Naive thymus-derived CD4-positive, alpha-beta T cell (primary cell): ENCODE measurements around the gene FAM13B. TPM values are rescaled to one million over a fixed set of nuclear protein-coding genes. Genes with fewer than 3 reads are reported as not detected.
"Not testable (repeated sequence)": the region's sequence is repeated elsewhere in the genome, so short reads cannot be mapped to it uniquely, and the experiment has no call there.

Experiments used
- ATAC-seq: fragments of 150-1000 bp; cut with Tn5 transposase; 2 replicates; pipeline ENCODE4 v1.10.0; 2021; ENCODE audit warnings: mild to moderate bottlenecking, moderate library complexity
- CTCF ChIA-PET: fragments of 350-600 bp; sonication (Branson Sonifier 250); formaldehyde crosslinking; loops from one replicate; lab custom pipeline; 2021; ENCODE audit warnings: antibody characterized with exemption; lab: Charles Lee
- POLR2A ChIA-PET: fragments of 350-600 bp; sonication (Branson Sonifier 250); formaldehyde crosslinking; loops from one replicate; lab custom pipeline; 2021; ENCODE audit warnings: antibody characterized with exemption, inconsistent platforms; lab: Charles Lee
- DNase-seq, 9 donors: peaks; one replicate each; pipeline versions ENCODE4 v3.0.0 to v3.0.0-alpha.2; 2020 to 2022; ENCODE audit warnings: mixed read lengths in 1 of 9
- H3K27ac ChIP-seq: one replicate; pipeline ENCODE4 v1.7.0; 2013; ENCODE audit warnings: mild to moderate bottlenecking, low read depth, low read length, moderate library complexity
- H3K27me3 ChIP-seq, 2 donors: one replicate each; pipeline ENCODE4 v1.7.0; 2013; ENCODE audit warnings: low read length in 2 of 2, mild to moderate bottlenecking in 2 of 2, moderate library complexity in 2 of 2; ENCODE audit not compliant: control insufficient read depth in 2 of 2, insufficient read depth in 2 of 2
- H3K36me3 ChIP-seq, 3 experiments: 1 replicate in 2 of 3; 2 replicates in 1 of 3; pipeline ENCODE4 v1.7.0; 2013; ENCODE audit warnings: low read length in 3 of 3, mild to moderate bottlenecking in 3 of 3, moderate library complexity in 1 of 3; ENCODE audit not compliant: insufficient read depth in 3 of 3, control insufficient read depth in 2 of 3
- H3K4me1 ChIP-seq, 2 donors: one replicate each; pipeline ENCODE4 v1.7.0; 2013; ENCODE audit warnings: low read length in 2 of 2, mild to moderate bottlenecking in 2 of 2, moderate library complexity in 1 of 2; ENCODE audit not compliant: control insufficient read depth in 2 of 2, insufficient read depth in 2 of 2
- H3K4me3 ChIP-seq: 2 replicates; pipeline ENCODE4 v1.7.0; 2013; ENCODE audit warnings: mild to moderate bottlenecking, low read length
- H3K9me3 ChIP-seq, 3 experiments: 1 replicate in 2 of 3; 2 replicates in 1 of 3; pipeline ENCODE4 v1.7.0; 2013; ENCODE audit warnings: low read length in 3 of 3; ENCODE audit not compliant: control insufficient read depth in 2 of 3
- H3K27ac Mint-ChIP-seq, 9 donors: one replicate each; pipeline ENCODE4 v1.8.0; 2020 to 2022; ENCODE audit warnings: mixed read lengths in 9 of 9, mild to moderate bottlenecking in 8 of 9, moderate library complexity in 5 of 9, inconsistent platforms in 2 of 9
- H3K27me3 Mint-ChIP-seq, 5 donors: one replicate each; pipeline ENCODE4 v1.8.0; 2021 to 2022; ENCODE audit warnings: mixed read lengths in 5 of 5, mild to moderate bottlenecking in 1 of 5
- H3K36me3 Mint-ChIP-seq, 5 donors: one replicate each; pipeline ENCODE4 v1.8.0; 2020 to 2022; ENCODE audit warnings: mixed read lengths in 5 of 5, mild to moderate bottlenecking in 3 of 5, inconsistent platforms in 1 of 5
- H3K4me1 Mint-ChIP-seq, 7 donors: one replicate each; pipeline ENCODE4 v1.8.0; 2020 to 2022; ENCODE audit warnings: mixed read lengths in 7 of 7, mild to moderate bottlenecking in 3 of 7, inconsistent platforms in 1 of 7
- H3K4me3 Mint-ChIP-seq, 10 donors: one replicate each; pipeline ENCODE4 v1.8.0; 2020 to 2022; ENCODE audit warnings: mild to moderate bottlenecking in 10 of 10, mixed read lengths in 10 of 10, moderate library complexity in 6 of 10, inconsistent platforms in 2 of 10
- H3K9me3 Mint-ChIP-seq, 11 donors: one replicate each; pipeline ENCODE4 v1.8.0; 2020 to 2022; ENCODE audit warnings: mixed read lengths in 11 of 11, mild to moderate bottlenecking in 4 of 11, inconsistent platforms in 1 of 11, moderate library complexity in 1 of 11
- intact Hi-C, 2 donors: fragments of 100-400 bp; cut with micrococcal nuclease; formaldehyde crosslinking; loops; one replicate each; pipeline ENCODE4 v1.15.1; 2023
- polyA plus RNA-seq, 2 donors: library from polyadenylated mRNA; unstranded; fragments of 300-500 nt; fragmentation: Illumina TruSeq; gene quantifications; one replicate each; pipeline ENCODE4 v1.2.3, GENCODE V29; 2021
- total RNA-seq, 6 experiments: library from RNA in 5 of 6; stranded (reverse) in 5 of 6; gene quantifications; 1 replicate in 5 of 6; 2 replicates in 1 of 6; pipeline ENCODE4 v1.2.3 and lab custom pipeline; 2021 to 2026

The FAM13B gene
- total and polyA plus RNA-seq, 7 experiments from 2014 or later, result 17.6 to 58.8 (median 42.0) TPM

GRCh38 chr5:137954131-137954879 is 78.6 kb downstream of the FAM13B start:
- Mint-ChIP-seq H3K27ac (peak overlapping the region in 2 of 9 donors; percentile 24 to 57), H3K9me3 (no peaks in the 10 kb centered on the region), H3K27me3 (no peaks in the 10 kb centered on the region), H3K4me1 (peaks cover 0 to 3% (median 0%) of the 10 kb centered on the region in 7 donors), H3K36me3 (peaks cover 11 to 39% (median 25%) of the 10 kb centered on the region in 5 donors), H3K4me3 (no peak overlapping the region)
- Histone ChIP-seq H3K36me3 (peaks cover 9 to 52% (median 17%) of the 10 kb centered on the region in 3 experiments), H3K9me3 (no peaks in the 10 kb centered on the region), H3K27ac (no peak overlapping the region), H3K4me3 (no peak overlapping the region), H3K27me3 (no peaks in the 10 kb centered on the region), H3K4me1 (no peaks in the 10 kb centered on the region)
- no peak for DNase-seq
- ATAC-seq, result no peak
- intact Hi-C loops, result no loop called here
- ChIA-PET POLR2A (no interaction called here), CTCF (interaction anchor here (0.9 kb wide), 1 partner anchor 18 kb away, joined by 3 read pairs; no protein-coding TSS in a partner anchor)

- H3K4me3 Mint-ChIP-seq, result no peak overlapping the region
- peak overlapping the region in 1 of 9 donors; percentile 31 for H3K27ac Mint-ChIP-seq
- peaks cover 0 to 2% (median 0%) of the 10 kb centered on the region in 11 donors for H3K9me3 Mint-ChIP-seq
- peaks cover 25 to 71% (median 52%) of the 10 kb centered on the region in 5 donors for H3K36me3 Mint-ChIP-seq
- no peak for ATAC-seq
- H3K4me1 ChIP-seq, result no peaks in the 10 kb centered on the region
- intact Hi-C loops, result no loop called here
- peaks cover 15 to 83% (median 44%) of the 10 kb centered on the region in 3 experiments for H3K36me3 ChIP-seq
- H3K4me3 ChIP-seq, result no peak overlapping the region
- H3K4me1 Mint-ChIP-seq, result peaks cover 0 to 5% (median 0%) of the 10 kb centered on the region in 7 donors
- CTCF ChIA-PET, result no interaction called here
- no peaks in the 10 kb centered on the region for H3K27me3 Mint-ChIP-seq
- DNase-seq, result no peak
- H3K27me3 ChIP-seq, result no peaks in the 10 kb centered on the region
- H3K27ac ChIP-seq, result no peak overlapping the region
- POLR2A ChIA-PET, result no interaction called here
- no peaks in the 10 kb centered on the region for H3K9me3 ChIP-seq
Observed at GRCh38 chr5:137945825-137946224, 87.1 kb downstream of the FAM13B start.

- H3K27me3 ChIP-seq, POLR2A ChIA-PET, ATAC-seq, H3K9me3 ChIP-seq, intact Hi-C loops, H3K9me3 Mint-ChIP-seq, CTCF ChIA-PET, H3K27ac ChIP-seq, H3K27ac Mint-ChIP-seq, H3K4me1 ChIP-seq, DNase-seq, H3K4me1 Mint-ChIP-seq, H3K4me3 ChIP-seq, H3K4me3 Mint-ChIP-seq, H3K27me3 Mint-ChIP-seq: not testable (repeated sequence)
- peaks cover 14 to 92% (median 49%) of the 10 kb centered on the region in 3 experiments for H3K36me3 ChIP-seq
- H3K36me3 Mint-ChIP-seq, result peaks cover 22 to 75% (median 54%) of the 10 kb centered on the region in 5 donors
Observed at GRCh38 chr5:137944280-137944679, 88.6 kb downstream of the FAM13B start.

- POLR2A ChIA-PET, result no interaction called here
- Mint-ChIP-seq H3K4me1 (peaks cover 0 to 9% (median 0%) of the 10 kb centered on the region in 7 donors), H3K4me3 (no peak overlapping the region), H3K9me3 (peaks cover 0 to 2% (median 0%) of the 10 kb centered on the region in 11 donors), H3K27me3 (no peaks in the 10 kb centered on the region), H3K36me3 (peaks cover 19 to 50% (median 31%) of the 10 kb centered on the region in 5 donors), H3K27ac (peak overlapping the region in 1 of 9 donors; percentile 23)
- DNase-seq, result no peak
- Histone ChIP-seq H3K9me3 (no peaks in the 10 kb centered on the region), H3K4me1 (no peaks in the 10 kb centered on the region), H3K27ac (no peak overlapping the region), H3K36me3 (peaks cover 12 to 61% (median 35%) of the 10 kb centered on the region in 3 experiments), H3K27me3 (no peaks in the 10 kb centered on the region), H3K4me3 (no peak overlapping the region)
- CTCF ChIA-PET, result interaction anchor here (0.6 kb wide), 1 partner anchor 268 kb away, joined by 3 read pairs; no protein-coding TSS in a partner anchor
- no peak for ATAC-seq
- intact Hi-C loops, result no loop called here
Observed at GRCh38 chr5:137939331-137939730, 93.5 kb downstream of the FAM13B start.

- POLR2A ChIA-PET, result no interaction called here
- ATAC-seq, result no peak
- Mint-ChIP-seq H3K4me3 (no peak overlapping the region), H3K27me3 (no peaks in the 10 kb centered on the region), H3K27ac (peak overlapping the region in 2 of 9 donors; percentile 21 to 46), H3K4me1 (peaks cover 0 to 9% (median 0%) of the 10 kb centered on the region in 7 donors), H3K36me3 (peaks cover 14 to 45% (median 25%) of the 10 kb centered on the region in 5 donors), H3K9me3 (peaks cover 0 to 2% (median 0%) of the 10 kb centered on the region in 11 donors)
- Histone ChIP-seq H3K27ac (no peak overlapping the region), H3K9me3 (no peaks in the 10 kb centered on the region), H3K36me3 (peaks cover 12 to 56% (median 30%) of the 10 kb centered on the region in 3 experiments), H3K4me3 (no peak overlapping the region), H3K27me3 (no peaks in the 10 kb centered on the region), H3K4me1 (no peaks in the 10 kb centered on the region)
- intact Hi-C loops, result no loop called here
- no peak for DNase-seq
- CTCF ChIA-PET, result interaction anchor here (0.6 kb wide), 1 partner anchor 268 kb away, joined by 3 read pairs; no protein-coding TSS in a partner anchor
Observed at GRCh38 chr5:137938751-137939143, 94.1 kb downstream of the FAM13B start.

- Mint-ChIP-seq H3K36me3 (peaks cover 14 to 44% (median 25%) of the 10 kb centered on the region in 5 donors), H3K27me3 (no peaks in the 10 kb centered on the region), H3K4me1 (peaks cover 0 to 9% (median 0%) of the 10 kb centered on the region in 7 donors), H3K27ac (peak overlapping the region in 2 of 9 donors; percentile 21 to 48), H3K9me3 (peaks cover 0 to 2% (median 0%) of the 10 kb centered on the region in 11 donors), H3K4me3 (no peak overlapping the region)
- H3K9me3 ChIP-seq, result no peaks in the 10 kb centered on the region
- no peak overlapping the region for H3K27ac ChIP-seq
- ATAC-seq, result no peak
- no peaks in the 10 kb centered on the region for H3K4me1 ChIP-seq
- no peak for DNase-seq
- intact Hi-C loops, result no loop called here
- no peaks in the 10 kb centered on the region for H3K27me3 ChIP-seq
- no peak overlapping the region for H3K4me3 ChIP-seq
- peaks cover 12 to 53% (median 30%) of the 10 kb centered on the region in 3 experiments for H3K36me3 ChIP-seq
- CTCF ChIA-PET, result interaction anchor here (0.7 kb wide), 1 partner anchor 22 kb away, joined by 5 read pairs; no protein-coding TSS in a partner anchor
- POLR2A ChIA-PET, result interaction anchor here (0.8 kb wide), 1 partner anchor 46 kb away, joined by 4 read pairs; no protein-coding TSS in a partner anchor
Observed at GRCh38 chr5:137937994-137938750, 94.7 kb downstream of the FAM13B start.
